Measurements from ENCODE around the gene ENPP5. TPM values are rescaled to one million over a fixed set of nuclear protein-coding genes. Genes with fewer than 3 reads are reported as not detected.

ENPP5 gene
- total RNA-seq, 1 donor from 2014 or later = 23.7 TPM

DNA sequence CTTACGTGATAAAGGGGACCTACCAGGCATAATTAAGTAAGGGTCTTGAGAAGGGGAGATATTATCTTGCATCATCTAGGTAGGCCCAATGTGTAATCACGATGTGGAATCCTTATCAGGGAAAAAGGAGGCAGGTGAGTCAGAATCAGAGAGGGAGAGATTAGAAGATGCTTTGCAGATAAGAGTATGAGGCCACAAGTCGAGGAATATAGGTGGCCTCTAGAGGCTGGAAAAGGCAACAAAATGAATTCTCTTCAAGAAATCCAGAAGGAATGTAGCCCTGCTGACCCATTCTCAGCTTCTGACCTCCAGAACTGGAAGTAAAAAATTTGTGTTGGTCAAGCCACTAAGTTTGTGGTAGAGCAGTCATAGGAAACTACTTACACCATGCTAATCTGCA, 51.9 kb downstream of the ENPP5 start:
- no peak overlapping the region for H2AFZ ChIP-seq (replicated peaks)
- H3K79me2 ChIP-seq (ENCODE audit: low read depth) = no peaks in the 10 kb centered on the region
- Mint-ChIP-seq H3K9me3 (peaks cover 15% of the 10 kb centered on the region), H3K4me3 (no peak overlapping the region), H3K27ac (no peak overlapping the region), H3K27me3 (ENCODE audit: insufficient read depth, low read depth) (peaks cover 5% of the 10 kb centered on the region), H3K4me1 (no peaks in the 10 kb centered on the region), H3K36me3 (peaks cover 2% of the 10 kb centered on the region)
- DNase-seq (ENCODE audit: low spot score) = no peak
- H3K4me2 ChIP-seq = no peak overlapping the region
- TF ChIP-seq, protein P1, sequence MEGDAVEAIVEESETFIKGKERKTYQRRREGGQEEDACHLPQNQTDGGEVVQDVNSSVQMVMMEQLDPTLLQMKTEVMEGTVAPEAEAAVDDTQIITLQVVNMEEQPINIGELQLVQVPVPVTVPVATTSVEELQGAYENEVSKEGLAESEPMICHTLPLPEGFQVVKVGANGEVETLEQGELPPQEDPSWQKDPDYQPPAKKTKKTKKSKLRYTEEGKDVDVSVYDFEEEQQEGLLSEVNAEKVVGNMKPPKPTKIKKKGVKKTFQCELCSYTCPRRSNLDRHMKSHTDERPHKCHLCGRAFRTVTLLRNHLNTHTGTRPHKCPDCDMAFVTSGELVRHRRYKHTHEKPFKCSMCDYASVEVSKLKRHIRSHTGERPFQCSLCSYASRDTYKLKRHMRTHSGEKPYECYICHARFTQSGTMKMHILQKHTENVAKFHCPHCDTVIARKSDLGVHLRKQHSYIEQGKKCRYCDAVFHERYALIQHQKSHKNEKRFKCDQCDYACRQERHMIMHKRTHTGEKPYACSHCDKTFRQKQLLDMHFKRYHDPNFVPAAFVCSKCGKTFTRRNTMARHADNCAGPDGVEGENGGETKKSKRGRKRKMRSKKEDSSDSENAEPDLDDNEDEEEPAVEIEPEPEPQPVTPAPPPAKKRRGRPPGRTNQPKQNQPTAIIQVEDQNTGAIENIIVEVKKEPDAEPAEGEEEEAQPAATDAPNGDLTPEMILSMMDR (IDR thresholded peaks at IDR 0.05) = no peak
- TF ChIP-seq EZH2 (IDR thresholded peaks at IDR 0.05) = no peak
- no peaks in the 10 kb centered on the region for H3K36me3 ChIP-seq
- no peaks in the 10 kb centered on the region for H3K27me3 ChIP-seq
- no peak overlapping the region for H3K4me3 ChIP-seq
- no peak overlapping the region for H3K9ac ChIP-seq
- no peaks in the 10 kb centered on the region for H3F3A ChIP-seq (ENCODE audit: low read depth)
- no peaks in the 10 kb centered on the region for H3K9me3 ChIP-seq (ENCODE audit: low read depth)
- H4K20me1 ChIP-seq (ENCODE audit: low read depth) = no peaks in the 10 kb centered on the region
- no peak overlapping the region for H3K27ac ChIP-seq
- no peaks in the 10 kb centered on the region for H3K4me1 ChIP-seq

DNA sequence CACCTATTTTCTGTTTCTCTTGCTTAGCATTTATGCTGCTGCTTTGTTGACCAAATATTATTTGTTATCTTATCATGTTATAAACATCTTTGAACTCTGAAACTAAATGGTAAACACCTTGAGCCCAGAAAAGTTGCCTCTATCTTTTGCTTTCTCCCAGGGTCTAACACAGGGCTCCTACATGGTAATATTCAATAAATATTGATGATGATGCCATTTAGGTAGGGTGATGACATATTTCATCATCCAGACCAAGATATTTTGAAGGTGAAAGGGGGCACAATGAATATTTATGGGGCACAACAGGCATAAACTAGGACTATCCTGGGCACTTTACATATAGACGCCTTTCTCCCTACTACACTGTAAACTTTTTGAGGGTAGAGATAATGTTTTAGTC, 52.6 kb downstream of the ENPP5 start:
- no peak overlapping the region for H3K27ac Mint-ChIP-seq
- Histone ChIP-seq H3K27me3 (no peaks in the 10 kb centered on the region), H4K20me1 (ENCODE audit: low read depth) (no peaks in the 10 kb centered on the region), H3K4me3 (no peak overlapping the region), H3K9me3 (ENCODE audit: low read depth) (no peaks in the 10 kb centered on the region), H3K36me3 (no peaks in the 10 kb centered on the region), H3K27ac (no peak overlapping the region), H3K9ac (no peak overlapping the region), H3K4me2 (no peak overlapping the region), H2AFZ (replicated peaks) (no peak overlapping the region), H3F3A (ENCODE audit: low read depth) (no peaks in the 10 kb centered on the region), H3K4me1 (no peaks in the 10 kb centered on the region), H3K79me2 (ENCODE audit: low read depth) (no peaks in the 10 kb centered on the region)
- no peaks in the 10 kb centered on the region for H3K4me1 Mint-ChIP-seq
- H3K4me3 Mint-ChIP-seq = no peak overlapping the region
- no peak for DNase-seq (ENCODE audit: low spot score)
- peaks cover 15% of the 10 kb centered on the region for H3K9me3 Mint-ChIP-seq
- TF ChIP-seq EZH2phosphoT487 (IDR thresholded peaks at IDR 0.05) = no peak
- TF ChIP-seq EZH2 (IDR thresholded peaks at IDR 0.05) = no peak
- TF ChIP-seq, protein P1 (IDR thresholded peaks at IDR 0.05) = no peak
- H3K27me3 Mint-ChIP-seq (ENCODE audit: insufficient read depth, low read depth) = peaks cover 7% of the 10 kb centered on the region
- H3K36me3 Mint-ChIP-seq = peaks cover 2% of the 10 kb centered on the region

DNA sequence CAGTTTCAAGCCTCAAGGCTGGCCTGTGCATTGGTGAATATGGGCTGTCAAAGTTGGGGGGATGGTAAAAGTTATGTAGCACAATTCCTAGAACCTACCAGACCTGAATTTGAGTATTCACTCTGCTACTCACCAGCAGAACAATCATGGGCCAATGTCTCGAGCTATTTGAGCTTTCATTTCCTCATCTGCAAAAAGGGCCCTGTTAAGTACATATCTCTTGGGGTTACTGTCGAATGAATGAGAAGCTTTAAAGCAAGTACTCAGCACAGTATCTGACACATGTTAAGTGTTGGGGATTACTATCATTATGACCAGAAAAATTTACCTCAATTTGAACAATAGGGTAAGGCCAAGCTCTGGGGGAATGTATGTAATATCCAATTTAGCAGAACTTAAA, 54.5 kb downstream of the ENPP5 start:
- Histone ChIP-seq H3K4me3 (no peak overlapping the region), H3K36me3 (no peaks in the 10 kb centered on the region), H3K9me3 (ENCODE audit: low read depth) (no peaks in the 10 kb centered on the region), H3K9ac (no peak overlapping the region), H2AFZ (replicated peaks) (no peak overlapping the region), H3K27ac (no peak overlapping the region), H3F3A (ENCODE audit: low read depth) (no peaks in the 10 kb centered on the region), H3K4me1 (no peaks in the 10 kb centered on the region), H3K27me3 (no peaks in the 10 kb centered on the region), H3K4me2 (no peak overlapping the region), H4K20me1 (ENCODE audit: low read depth) (no peaks in the 10 kb centered on the region), H3K79me2 (ENCODE audit: low read depth) (no peaks in the 10 kb centered on the region)
- peaks cover 9% of the 10 kb centered on the region for H3K9me3 Mint-ChIP-seq
- DNase-seq (ENCODE audit: low spot score) = no peak
- no peak overlapping the region for H3K4me3 Mint-ChIP-seq
- no peak overlapping the region for H3K27ac Mint-ChIP-seq
- H3K27me3 Mint-ChIP-seq (ENCODE audit: insufficient read depth, low read depth) = peaks cover 7% of the 10 kb centered on the region
- H3K4me1 Mint-ChIP-seq = no peaks in the 10 kb centered on the region
- TF ChIP-seq EZH2 (IDR thresholded peaks at IDR 0.05) = no peak
- TF ChIP-seq, protein P1 (IDR thresholded peaks at IDR 0.05) = no peak
- TF ChIP-seq EZH2phosphoT487 (IDR thresholded peaks at IDR 0.05) = no peak
- no peaks in the 10 kb centered on the region for H3K36me3 Mint-ChIP-seq
